Activated CD8-positive, alpha-beta memory T cell treated with anti-CD3 and anti-CD28 coated beads, Interleukin-2, amount 50 U/mL, for 48 hours (primary cell): ENCODE data around the gene PATL1.

Experiments used
- DNase-seq: peaks from one replicate; pipeline ENCODE4 v3.0.0-alpha.2; 2020

PATL1 gene

DNA sequence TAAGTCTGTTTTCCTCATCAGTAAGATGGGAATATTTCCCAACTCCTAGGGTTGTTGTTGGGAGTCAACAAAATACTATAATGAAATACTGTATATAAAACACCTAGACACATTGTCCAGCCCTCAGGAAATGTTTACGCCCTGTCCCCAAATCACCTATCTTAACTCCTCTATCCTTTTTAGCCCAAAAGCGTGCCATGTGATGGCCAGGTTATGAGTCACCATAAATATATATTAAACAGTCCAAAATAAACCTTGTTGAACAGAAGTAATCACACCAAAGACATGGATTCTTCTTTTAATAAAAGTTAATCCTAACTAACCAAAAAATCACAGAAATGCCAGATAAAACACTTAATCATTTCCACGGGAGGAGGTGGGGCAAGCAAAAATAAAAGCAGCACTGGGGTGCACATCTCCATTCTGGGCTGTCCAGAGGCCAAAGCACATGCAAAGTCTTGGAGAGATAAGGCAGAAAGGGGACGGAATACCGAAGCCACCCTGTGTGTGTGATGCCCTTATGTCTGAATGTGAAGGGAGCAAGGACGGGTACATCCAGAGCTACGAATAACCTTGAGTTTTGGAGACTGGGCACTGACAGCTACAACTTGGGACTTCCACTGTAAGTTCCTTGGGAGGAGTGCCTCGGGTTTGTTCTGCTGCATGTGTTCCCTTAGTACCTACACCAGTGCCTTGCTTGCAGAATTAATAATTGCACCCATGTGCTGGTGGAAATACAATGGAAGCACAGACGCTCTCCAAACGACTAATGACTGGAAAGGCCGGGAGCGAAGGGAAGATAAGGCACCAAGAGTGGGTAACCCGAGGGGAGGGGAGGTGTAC lies 54.3 kb downstream of the PATL1 start:
- DNase-seq = no peak

DNA sequence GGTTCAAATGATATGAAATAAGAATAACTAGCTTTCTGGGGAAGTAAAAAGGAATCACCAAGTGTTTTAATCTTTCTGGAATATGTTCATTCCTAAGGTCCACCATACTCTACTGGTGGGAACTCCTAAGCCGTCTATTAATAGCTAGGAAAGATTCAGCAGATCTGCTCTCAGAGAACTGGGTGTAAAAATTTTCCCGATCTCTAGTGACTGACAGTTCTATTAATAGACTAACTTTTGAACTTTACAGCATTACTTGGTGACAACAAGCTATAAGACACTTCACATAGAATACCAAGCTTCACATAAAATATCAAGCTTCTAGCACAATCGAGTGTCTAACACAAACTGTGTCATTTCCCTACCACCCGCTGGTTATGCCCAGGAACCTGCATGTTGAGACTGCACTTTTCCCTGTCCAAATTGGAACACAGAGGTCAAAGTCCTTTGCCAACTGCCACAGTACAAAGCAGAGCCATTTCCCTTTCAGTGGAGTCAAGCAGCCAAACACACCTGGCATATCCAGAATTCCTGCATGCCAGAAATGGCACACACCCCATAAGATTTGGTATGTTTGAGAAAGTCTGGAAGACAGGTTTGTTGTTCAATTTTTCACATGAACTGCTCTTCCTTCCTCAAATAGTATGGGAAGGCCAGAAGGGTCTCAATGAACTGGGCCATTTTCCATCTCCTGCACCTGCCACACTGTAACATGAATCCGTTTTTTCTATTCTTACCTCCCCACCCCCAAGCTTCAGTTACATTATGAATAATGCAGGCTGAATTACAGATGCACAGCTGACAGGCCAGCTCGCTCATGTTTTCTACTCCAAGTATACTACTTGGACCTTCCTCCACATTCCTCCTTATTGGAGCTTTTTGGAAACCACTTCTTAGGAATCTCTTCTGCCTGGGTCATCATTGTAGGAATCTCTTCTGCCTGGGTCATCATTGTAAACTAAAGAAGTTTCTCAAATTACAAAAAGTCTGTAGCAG lies 57.0 kb downstream of the PATL1 start:
- DNase-seq = no peak

DNA sequence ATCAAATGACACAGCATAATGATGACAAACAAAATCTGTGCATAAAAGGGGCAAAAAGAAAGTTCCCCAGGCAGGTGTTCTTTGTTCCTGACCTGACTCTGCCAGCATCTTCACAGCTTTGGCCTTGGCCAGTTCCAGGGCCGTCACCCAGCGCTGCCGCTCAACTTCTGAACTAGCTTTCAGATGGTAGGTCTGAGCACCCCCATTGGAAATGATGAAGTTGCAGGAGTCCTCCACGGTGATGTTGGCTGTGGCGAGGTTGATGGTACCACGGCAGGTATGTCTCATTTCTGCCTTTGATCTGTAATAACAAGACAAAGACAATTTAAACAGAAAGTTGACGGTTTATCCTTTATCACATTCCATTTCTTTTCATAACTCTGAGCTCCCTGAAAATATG lies 58.5 kb downstream of the PATL1 start:
- peak; percentile 54 for DNase-seq

DNA sequence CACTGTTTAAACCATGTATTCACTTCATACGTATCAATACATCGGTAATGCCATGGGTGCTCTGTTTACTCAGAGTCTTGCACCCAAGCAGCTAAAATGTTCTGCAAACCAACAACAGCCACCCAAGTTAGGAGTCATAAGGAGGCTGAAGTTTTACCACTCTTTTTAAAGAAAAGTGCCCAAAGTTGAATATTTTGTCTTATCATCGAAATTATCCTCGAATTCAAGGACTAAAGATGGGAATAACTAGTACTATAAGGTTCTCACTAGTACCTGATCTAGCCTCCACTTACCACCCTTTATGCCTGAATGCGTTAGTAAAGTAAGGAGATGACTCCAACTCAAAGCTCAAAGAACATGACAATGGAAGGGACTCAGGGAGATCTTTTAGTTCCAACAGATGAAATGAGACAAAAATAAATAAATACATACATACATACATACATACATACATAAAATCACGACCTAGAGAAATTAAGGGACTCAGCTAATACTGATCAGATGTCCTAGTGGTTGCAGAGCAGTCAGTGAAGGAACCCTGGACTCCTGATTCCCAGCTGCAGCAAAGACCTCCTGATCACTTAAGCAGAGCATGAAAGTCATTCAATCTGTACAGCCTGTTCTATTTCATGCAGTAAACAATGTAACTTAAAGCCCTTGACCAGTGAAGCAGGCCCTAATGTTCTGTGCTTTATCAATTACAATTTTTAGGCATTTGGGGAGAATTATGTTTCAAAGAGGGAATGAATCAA lies 61.0 kb downstream of the PATL1 start:
- no peak for DNase-seq

DNA sequence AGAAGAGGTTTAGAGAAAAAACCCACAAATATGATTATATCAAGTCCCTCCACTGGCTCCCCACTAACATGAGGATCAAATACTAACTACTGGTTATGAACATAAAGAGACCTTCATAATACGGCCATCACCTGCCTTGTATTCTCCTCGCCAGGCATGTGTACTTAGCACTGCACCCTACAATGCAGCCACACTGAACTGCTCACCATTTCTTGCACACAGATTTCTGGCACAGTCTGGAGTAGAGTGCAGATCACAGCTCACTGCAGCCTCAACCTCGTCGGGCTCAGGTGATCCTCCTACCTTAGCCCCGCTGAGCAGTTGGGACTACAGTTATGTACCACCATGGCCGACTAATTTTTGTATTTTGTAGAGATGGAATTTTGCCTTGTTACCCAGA lies 66.4 kb downstream of the PATL1 start:
- no peak for DNase-seq

DNA sequence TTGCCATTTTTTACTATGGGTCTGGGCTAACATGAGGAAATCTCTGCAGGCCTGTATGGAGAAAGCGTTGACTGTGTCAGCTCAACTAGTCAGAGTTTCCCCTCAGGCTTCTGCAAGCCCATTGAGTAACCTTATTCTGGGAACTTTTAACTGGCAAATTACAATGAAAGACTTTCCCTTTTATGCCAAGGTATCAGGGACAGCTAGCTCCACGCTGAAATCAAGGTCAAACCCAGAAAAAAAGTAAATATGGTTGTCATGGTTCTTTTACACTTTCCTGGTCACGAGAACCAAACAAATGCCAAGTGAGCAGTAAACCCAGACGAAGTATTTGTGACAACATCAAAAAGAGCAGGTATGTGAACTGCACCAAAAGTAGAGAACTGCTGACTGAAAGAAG lies 67.0 kb downstream of the PATL1 start:
- no peak for DNase-seq

DNA sequence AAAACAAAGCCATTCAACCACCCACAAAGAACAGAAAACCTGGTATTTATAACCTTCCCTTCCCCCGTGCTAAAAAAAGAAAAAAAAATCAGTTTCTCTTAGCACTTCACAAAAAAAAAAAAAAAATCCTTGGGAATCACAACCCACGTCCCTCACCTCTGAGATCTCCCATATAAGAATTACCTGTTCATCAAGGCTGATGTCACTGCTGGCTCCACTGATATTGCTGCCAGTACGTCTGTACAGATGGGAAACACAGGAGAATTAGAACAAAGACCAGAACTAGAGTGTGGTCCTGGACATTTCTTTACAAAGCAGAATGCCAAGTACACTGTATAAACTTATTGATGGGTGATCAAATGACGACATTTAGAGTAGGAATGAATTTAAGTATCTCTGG lies 68.2 kb downstream of the PATL1 start:
- DNase-seq = no peak

DNA sequence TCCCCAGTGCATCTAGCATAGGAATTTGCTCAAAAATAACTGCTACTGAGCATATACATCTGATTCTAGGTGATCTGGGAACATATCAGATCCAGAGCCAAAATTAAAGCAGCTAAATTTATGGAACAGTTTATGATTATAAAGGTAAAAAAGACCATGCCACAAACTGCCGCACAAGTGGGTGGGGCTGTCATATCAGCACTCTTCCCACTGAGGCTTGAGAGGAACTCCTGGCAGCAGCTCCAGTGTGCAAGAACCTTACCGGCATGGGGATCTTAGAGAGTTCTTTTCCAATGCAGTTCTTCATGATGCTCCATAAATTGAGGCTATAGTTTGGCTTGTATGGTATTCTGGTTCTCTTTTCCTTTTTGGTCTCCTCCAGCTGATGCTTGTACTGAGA lies 68.6 kb downstream of the PATL1 start:
- no peak for DNase-seq

DNA sequence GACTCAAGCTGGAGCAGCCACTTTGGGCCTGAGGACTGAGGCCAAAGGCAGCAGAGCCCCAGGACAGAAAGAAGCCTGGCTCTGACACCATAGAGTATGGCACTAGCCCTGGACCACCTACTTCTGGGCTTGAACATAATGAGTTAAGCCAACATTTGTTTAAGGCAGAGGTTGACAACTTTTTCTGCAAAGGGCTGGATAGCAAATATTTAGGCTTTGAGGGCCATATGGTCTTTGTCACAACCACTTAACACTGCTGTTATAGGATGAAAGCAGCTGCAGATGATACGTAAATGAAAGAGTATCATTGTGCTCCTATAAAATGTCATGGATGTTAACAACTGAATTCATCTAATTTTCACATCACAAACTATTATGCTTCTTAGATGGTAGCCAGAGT lies 69.9 kb downstream of the PATL1 start:
- DNase-seq = no peak
